ENCODE measurements around the gene CDH12.
"Not testable (repeated sequence)": the region's sequence is repeated elsewhere in the genome, so short reads cannot be mapped to it uniquely, and the experiment has no call there.

DNA sequence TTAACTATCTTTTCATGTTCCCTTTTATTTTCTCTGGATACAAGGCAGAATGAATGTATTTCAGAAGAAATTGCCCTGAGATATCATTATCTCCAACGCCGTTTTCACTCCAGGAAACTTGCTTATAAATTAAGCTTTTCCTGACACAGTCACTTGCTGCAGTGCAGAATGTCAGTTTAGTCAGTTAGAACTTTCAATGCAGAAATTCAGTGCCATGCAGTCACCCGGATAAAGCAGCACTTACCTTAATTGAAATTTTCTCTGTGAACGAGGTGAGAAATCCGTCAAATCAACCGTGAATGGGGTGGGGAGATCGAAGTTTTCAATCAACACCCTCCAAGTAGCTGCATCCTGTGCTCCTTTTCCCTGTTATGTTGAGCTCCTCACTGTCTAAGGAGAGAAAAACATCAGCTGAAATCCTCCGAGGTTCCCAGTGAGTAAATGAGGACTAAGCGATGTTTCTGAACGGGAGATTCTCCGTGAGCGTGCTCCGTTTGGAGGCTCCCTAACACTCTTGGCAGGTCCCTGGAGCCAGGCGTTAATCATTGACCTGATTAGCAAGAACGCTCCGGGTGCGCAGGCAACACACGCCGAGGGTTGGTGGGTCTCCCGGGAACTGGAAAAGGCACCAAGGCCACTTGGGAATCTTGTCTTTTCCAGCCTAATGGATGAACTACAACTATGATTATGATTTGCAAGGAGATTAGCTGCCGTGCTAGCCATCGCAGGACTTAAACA, 640.7 kb downstream of the CDH12 start:
- TF ChIP-seq, protein P1, sequence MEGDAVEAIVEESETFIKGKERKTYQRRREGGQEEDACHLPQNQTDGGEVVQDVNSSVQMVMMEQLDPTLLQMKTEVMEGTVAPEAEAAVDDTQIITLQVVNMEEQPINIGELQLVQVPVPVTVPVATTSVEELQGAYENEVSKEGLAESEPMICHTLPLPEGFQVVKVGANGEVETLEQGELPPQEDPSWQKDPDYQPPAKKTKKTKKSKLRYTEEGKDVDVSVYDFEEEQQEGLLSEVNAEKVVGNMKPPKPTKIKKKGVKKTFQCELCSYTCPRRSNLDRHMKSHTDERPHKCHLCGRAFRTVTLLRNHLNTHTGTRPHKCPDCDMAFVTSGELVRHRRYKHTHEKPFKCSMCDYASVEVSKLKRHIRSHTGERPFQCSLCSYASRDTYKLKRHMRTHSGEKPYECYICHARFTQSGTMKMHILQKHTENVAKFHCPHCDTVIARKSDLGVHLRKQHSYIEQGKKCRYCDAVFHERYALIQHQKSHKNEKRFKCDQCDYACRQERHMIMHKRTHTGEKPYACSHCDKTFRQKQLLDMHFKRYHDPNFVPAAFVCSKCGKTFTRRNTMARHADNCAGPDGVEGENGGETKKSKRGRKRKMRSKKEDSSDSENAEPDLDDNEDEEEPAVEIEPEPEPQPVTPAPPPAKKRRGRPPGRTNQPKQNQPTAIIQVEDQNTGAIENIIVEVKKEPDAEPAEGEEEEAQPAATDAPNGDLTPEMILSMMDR (IDR thresholded peaks at IDR 0.05 in 2 of 3, conservative IDR thresholded peaks at IDR 0.05 in 1 of 3; ENCODE audit: borderline replicate concordance in 1 of 3, insufficient read depth in 1 of 3, low read depth in 2 of 3, low read length in 2 of 3) = not testable (repeated sequence)
- not testable (repeated sequence) for TF ChIP-seq POLR2A (IDR thresholded peaks at IDR 0.05; ENCODE audit: borderline replicate concordance, extremely low read depth, insufficient read depth, insufficient read length); SP1 (IDR thresholded peaks at IDR 0.05; ENCODE audit: low read depth); POLR2AphosphoS5 (IDR thresholded peaks at IDR 0.05; ENCODE audit: low read depth, low read length); JUND (IDR thresholded peaks at IDR 0.05); EZH2 (IDR thresholded peaks at IDR 0.05); EGR1 (IDR thresholded peaks at IDR 0.05; ENCODE audit: low read depth); FOSL1 (IDR thresholded peaks at IDR 0.05; ENCODE audit: low read depth); TCF7L2 (IDR thresholded peaks at IDR 0.05; ENCODE audit: borderline replicate concordance, extremely low read depth, insufficient read depth, insufficient read length); YY1 (IDR thresholded peaks at IDR 0.05; ENCODE audit: extremely low read depth, insufficient replicate concordance, low read depth, low read length); CBX3 (IDR thresholded peaks at IDR 0.05; ENCODE audit: low read depth)
- TF ChIP-seq, protein P2, sequence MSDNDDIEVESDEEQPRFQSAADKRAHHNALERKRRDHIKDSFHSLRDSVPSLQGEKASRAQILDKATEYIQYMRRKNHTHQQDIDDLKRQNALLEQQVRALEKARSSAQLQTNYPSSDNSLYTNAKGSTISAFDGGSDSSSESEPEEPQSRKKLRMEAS (IDR thresholded peaks at IDR 0.05) = not testable (repeated sequence)
